RKO (cell line): ENCODE measurements around the gene MAP3K7CL.

ENCODE experiments used
- DNase-seq: peaks from one replicate; pipeline ENCODE4 v3.0.0-alpha.2; 2016; ENCODE audit warnings: low spot score

Gene MAP3K7CL

GRCh38 chr21:29168891-29169315 is 38.5 kb downstream of the MAP3K7CL start:
- DNase-seq, result no peak

GRCh38 chr21:29170944-29171343 is 40.5 kb downstream of the MAP3K7CL start:
- DNase-seq, result no peak

- no peak for DNase-seq
Observed at GRCh38 chr21:29172282-29172681, 41.8 kb downstream of the MAP3K7CL start.

- DNase-seq, result no peak
Observed at GRCh38 chr21:29174607-29175013, 44.2 kb downstream of the MAP3K7CL start.

GRCh38 chr21:29175408-29176134 is 45.1 kb downstream of the MAP3K7CL start:
- DNase-seq, result no peak

GRCh38 chr21:29176471-29177120 is 46.2 kb downstream of the MAP3K7CL start:
- DNase-seq, result no peak

- no peak for DNase-seq
Observed at GRCh38 chr21:29177800-29178199, 47.4 kb downstream of the MAP3K7CL start.

- DNase-seq, result no peak
Observed at GRCh38 chr21:29178926-29179325, 48.5 kb downstream of the MAP3K7CL start.

GRCh38 chr21:29179503-29179902 is 49.1 kb downstream of the MAP3K7CL start:
- no peak for DNase-seq

- peak; percentile 93 for DNase-seq
Observed at GRCh38 chr21:29181799-29182470, 51.5 kb downstream of the MAP3K7CL start.

GRCh38 chr21:29182691-29183092 is 52.2 kb downstream of the MAP3K7CL start:
- no peak for DNase-seq

- DNase-seq, result no peak
Observed at GRCh38 chr21:29184037-29184436, 53.6 kb downstream of the MAP3K7CL start.

GRCh38 chr21:29185172-29185571 is 54.7 kb downstream of the MAP3K7CL start:
- DNase-seq, result no peak

- no peak for DNase-seq
Observed at GRCh38 chr21:29185633-29186032, 55.2 kb downstream of the MAP3K7CL start.

GRCh38 chr21:29186246-29186645 is 55.8 kb downstream of the MAP3K7CL start:
- DNase-seq, result no peak

- DNase-seq, result peak; percentile 70
Observed at GRCh38 chr21:29187944-29188343, 57.5 kb downstream of the MAP3K7CL start.

- DNase-seq, result no peak
Observed at GRCh38 chr21:29189353-29189752, 58.9 kb downstream of the MAP3K7CL start.

- DNase-seq, result no peak
Observed at GRCh38 chr21:29190923-29191331, 60.5 kb downstream of the MAP3K7CL start.

GRCh38 chr21:29193072-29193471 is 62.6 kb downstream of the MAP3K7CL start:
- DNase-seq, result no peak

- DNase-seq, result no peak
Observed at GRCh38 chr21:29193901-29194300, 63.5 kb downstream of the MAP3K7CL start.

- no peak for DNase-seq
Observed at GRCh38 chr21:29194342-29194741, 63.9 kb downstream of the MAP3K7CL start.

- no peak for DNase-seq
Observed at GRCh38 chr21:29194847-29195246, 64.4 kb downstream of the MAP3K7CL start.
